ENCODE data around the gene PRDM12.

DNA sequence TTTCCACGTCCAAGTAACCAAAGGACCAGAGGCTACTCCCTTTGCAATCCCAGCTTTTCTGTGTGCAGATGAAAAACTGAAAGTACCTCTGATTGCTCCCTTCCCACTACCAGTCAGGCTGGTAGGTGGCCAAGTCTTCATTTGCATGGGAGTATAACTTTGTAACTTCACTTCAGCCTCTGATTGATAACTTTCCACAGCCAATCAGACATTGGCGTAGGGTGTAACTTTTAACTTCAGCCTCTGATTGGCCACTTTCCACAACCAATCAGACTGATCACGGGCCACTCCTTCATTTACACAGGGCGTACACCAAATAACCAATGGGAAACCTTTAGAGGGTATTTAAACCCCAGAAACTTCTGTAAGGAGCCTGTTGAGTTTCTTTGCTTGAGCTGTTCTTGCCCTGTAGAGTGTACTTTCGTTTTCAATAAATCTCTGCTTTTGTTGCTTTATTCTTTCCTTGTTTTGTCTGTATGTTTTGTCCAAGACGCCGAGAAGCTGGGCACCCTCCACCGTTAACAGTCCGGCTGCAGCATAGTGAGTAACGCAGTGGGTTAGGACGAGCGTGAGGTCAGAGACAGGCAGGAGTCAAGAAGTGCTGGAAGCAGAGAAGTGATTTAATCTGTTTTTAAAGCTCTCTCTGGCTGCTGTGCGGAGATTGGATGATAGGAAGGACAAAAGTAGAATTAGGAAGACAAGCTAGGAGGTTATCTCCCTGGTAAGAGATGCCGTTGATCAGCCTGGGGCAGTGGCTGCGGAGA lies 25.7 kb downstream of the PRDM12 start:
- TF ChIP-seq, protein P1, sequence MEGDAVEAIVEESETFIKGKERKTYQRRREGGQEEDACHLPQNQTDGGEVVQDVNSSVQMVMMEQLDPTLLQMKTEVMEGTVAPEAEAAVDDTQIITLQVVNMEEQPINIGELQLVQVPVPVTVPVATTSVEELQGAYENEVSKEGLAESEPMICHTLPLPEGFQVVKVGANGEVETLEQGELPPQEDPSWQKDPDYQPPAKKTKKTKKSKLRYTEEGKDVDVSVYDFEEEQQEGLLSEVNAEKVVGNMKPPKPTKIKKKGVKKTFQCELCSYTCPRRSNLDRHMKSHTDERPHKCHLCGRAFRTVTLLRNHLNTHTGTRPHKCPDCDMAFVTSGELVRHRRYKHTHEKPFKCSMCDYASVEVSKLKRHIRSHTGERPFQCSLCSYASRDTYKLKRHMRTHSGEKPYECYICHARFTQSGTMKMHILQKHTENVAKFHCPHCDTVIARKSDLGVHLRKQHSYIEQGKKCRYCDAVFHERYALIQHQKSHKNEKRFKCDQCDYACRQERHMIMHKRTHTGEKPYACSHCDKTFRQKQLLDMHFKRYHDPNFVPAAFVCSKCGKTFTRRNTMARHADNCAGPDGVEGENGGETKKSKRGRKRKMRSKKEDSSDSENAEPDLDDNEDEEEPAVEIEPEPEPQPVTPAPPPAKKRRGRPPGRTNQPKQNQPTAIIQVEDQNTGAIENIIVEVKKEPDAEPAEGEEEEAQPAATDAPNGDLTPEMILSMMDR (IDR thresholded peaks at IDR 0.05; ENCODE audit: borderline replicate concordance, extremely low read depth, low read length, poor library complexity, severe bottlenecking), result no peak
- no peak for TF ChIP-seq EZH2 (IDR thresholded peaks at IDR 0.05; ENCODE audit: borderline replicate concordance, low read depth, low read length, severe bottlenecking)

Measured in DND-41 (cell line).